Stimulated activated CD4-positive, alpha-beta T cell treated with anti-CD3 and anti-CD28 coated beads, Interleukin-1b, Interleukin-23, amount 100 ng/mL, for 48 hours (primary cell): ENCODE measurements around the gene ZBTB5.
"Not testable (repeated sequence)": the region's sequence is repeated elsewhere in the genome, so short reads cannot be mapped to it uniquely, and the experiment has no call there.

Experiments
- DNase-seq: peaks from one replicate; pipeline ENCODE4 v3.0.0-alpha.2; 2020

ZBTB5 gene, protein sequence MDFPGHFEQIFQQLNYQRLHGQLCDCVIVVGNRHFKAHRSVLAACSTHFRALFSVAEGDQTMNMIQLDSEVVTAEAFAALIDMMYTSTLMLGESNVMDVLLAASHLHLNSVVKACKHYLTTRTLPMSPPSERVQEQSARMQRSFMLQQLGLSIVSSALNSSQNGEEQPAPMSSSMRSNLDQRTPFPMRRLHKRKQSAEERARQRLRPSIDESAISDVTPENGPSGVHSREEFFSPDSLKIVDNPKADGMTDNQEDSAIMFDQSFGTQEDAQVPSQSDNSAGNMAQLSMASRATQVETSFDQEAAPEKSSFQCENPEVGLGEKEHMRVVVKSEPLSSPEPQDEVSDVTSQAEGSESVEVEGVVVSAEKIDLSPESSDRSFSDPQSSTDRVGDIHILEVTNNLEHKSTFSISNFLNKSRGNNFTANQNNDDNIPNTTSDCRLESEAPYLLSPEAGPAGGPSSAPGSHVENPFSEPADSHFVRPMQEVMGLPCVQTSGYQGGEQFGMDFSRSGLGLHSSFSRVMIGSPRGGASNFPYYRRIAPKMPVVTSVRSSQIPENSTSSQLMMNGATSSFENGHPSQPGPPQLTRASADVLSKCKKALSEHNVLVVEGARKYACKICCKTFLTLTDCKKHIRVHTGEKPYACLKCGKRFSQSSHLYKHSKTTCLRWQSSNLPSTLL

DNA sequence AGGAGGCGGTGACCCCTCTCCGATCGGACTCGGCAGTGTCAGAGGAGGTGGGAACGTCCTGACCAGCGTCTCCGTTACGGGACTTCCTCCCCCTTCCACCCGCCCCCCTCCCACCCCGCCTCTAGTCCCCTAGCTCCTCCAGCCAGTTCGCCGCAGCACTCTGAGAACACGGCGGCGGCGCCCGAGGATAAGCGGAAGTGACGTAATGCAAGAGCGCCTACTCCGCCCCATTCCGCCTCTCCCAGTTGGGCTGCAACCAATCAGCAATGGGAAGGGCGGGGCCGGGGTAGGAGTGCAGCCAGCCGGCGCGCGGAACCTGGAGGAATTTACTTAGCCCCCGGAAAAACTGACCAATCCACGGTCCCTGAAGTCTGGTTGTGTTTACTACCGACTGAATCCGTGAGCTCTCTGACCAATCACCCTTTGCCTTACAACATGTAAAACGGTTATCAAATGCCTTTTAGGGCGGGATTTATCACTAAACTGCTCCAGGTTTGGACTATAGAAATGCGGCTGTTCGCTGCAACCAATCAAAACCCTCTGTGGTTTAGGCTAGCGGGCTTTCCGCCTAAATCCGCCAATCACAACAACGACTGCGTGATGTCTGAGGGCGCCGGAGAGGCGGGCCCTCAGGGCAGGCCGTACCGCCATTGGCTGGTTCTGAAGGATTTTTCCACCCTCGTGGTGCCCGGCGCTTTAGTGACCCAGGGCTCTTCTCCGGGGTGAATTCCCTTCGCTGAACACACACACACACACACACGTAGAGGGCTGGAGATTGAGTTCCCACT, at the start of gene ZBTB5:
ZBTB5 (minus strand) TSS at position 202 of the 788 bp plus-strand sequence. CDS start 22,899 bp downstream, outside the sequence.
- DNase-seq: peak; percentile 99

DNA sequence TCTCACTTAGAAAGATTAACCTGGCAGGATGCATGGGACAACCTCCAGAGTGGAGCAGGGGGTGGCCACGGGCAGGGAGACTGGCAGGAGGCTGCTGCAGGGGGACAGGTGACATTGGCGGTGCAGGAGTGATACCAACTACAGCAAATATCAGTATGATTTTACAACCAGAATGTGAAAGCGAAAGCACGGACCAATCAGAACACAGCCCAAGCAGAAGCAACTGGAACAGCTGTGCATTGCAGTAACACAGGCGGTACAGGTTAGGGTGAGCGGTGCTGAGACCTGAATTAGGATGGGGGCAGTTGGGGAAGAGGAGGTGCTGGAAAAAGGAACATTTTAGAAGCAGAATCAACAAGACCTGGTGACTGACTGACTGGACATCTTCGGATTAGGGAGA, 49.7 kb upstream of the ZBTB5 start:
- no peak for DNase-seq

DNA sequence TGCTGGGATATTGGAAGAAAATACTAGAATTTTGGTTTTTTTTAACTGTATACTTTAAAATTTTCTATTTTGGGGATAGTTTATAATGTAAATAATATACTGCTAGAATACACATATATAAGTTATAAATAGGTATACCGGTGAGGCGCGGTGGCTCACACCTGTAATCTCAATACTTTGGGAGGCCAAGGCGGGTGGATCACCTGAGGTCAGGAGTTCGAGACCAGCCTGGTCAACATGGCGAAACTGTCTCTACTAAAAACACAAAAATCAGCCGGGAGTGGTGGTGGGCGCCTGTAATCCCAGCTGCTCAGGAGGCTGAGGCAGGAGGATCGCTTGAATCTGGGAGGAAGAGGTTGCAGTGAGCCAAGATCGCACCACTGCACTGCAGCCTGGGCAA, 49.2 kb upstream of the ZBTB5 start:
- not testable (repeated sequence) for DNase-seq

DNA sequence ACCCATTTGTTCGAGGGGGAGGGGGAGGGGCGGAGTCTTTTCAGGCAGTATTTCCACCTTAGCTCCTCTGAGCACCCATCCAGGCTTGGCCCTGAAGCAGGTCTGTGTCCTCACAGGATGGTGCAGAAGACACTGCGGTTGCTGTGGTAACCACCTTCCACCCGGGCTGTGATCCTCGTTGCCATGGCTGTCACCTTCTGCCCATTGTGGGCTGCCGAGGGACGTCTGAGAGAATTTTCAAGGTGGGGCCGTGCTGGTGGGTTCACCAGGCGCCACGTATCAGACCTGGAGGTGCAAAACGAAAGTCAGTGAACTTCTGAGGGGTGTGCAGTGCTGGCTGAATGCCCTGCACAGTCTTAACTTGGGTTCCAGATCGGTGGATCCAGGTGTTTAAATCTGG, 47.2 kb upstream of the ZBTB5 start:
- no peak for DNase-seq

DNA sequence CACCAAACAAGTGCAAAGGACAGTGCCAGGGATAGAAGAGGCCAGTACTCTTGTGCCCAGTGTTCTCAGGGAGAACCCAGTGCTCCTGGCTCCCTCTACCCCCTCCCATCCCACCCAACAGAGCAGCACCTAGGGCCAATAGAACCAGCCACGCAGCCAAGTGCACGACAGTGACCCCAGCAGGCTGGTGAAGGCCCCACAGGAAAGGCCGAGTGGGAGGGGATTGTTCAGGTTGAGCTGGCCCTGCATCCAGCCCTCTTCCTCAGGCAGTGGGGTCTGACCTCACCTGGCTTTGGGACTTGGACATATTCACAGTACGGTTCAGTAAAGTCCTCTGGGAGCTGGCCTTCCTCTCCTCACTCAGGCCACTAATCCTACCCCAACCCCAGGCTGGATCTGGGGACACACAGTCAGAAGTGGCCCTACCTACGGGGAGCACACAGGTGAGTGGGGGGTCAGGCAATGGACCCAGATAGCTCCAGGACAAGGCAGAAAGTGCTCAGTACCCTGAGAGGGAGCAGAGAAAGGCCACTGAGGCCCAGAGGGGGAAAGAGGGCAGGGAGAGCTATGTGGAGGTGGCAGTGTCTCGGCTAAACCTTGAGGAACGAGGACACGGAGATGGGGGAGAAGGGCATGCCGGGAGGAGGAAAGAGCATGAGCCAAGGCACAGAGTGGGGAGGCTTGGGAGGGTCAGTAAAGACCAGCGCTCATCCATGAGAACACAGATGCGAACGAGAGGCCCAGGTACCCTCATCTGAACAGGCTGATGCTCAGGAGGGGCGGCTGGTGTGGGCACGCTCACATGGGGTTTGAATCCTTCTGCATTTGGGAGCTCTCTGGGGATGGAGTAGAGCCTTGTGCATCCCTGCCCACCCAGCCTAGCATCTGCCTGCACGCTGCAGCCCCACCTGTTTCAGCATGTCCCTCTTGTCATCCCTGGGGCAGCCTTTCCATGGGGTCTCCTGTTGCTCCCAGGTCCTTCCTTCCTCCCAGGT, 46.1 kb upstream of the ZBTB5 start:
- no peak for DNase-seq

DNA sequence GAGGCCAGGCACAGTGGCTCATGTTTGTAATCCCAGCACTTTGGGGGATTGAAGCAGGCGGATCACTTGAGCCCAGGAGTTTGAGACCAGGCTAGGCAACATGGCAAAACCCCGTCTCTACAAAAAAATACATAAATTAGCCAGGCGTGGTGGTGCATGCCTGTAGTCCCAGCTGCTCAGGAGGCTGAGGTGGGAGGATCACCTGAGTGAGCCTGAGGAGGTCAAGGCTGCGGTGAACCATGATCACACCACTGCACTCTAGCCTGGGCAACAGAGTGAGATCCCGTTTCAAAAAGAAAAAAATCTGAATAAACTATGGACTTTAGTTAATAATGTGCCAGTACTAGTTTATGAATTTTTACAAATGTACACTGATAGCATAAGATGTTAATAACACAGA, 44.8 kb upstream of the ZBTB5 start:
- not testable (repeated sequence) for DNase-seq

DNA sequence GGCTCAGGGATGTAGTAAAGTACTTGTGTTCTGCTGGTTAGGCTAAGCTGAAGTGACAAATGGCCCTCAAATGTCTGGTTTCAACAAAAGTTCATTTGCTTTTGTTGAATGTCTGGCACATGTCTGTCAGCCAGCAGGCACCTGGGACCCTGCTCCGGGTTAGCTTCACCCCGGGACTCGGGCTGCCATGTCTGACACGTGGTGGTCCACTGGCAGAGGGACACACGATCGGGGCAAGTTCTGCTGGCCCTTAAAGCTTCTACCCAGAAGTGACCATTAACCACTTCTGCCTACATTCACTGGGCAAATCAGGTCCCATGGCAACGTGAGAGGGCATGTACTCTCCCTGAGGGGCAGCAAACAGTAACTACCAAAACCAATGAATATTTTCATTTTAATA, 44.3 kb upstream of the ZBTB5 start:
- DNase-seq: no peak

DNA sequence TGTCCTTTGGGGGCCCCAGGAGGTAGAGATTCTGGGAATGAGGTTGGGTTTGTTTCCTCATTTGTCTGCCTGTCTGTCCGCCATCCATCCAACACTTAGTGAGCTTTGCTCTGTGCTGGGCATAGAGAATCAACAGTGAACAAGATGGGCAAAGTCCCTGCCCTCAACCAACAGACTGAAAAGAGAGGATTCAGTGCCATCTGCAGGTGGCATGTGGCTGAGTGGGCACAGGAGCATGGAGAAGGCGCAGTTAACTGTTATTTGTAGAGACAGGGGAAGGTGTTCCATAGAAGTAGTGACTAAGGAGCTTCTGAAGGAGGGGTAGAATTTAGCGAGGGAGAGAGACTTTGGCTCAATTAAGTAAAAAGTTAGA, 43.6 kb upstream of the ZBTB5 start:
- no peak for DNase-seq

DNA sequence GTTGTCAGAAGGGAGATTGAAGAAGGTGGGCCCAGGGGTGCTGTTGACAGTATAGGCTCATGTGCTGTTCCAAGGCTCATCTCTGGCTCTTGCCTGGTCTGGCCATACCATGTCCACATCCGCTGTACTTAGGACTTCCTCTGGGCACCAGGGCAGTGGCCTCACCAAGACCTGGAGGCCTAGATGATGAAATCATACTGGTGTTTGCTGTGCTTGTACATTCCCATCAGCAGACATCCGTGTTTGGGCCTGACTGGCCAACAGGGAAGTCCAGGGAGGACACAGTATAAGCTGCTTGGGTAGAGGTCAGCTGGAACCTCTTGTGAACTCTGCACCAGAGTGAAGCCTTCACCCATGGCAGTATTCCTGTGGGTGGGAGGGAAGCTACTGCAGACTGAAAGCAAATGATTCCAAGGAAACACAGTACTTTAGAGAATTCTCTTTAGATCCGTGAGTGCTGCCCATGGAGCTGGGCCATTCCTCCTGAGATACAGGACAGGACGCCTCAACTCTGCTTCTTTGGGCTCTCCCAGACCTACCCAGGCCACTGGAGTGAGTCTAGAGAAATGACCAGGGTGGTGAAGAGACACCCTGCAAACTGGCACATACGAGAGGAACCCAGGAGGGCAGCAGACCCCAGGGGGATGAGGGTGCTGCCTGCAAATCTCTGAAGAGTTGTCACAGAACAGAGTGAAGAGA, 43.0 kb upstream of the ZBTB5 start:
- no peak for DNase-seq

DNA sequence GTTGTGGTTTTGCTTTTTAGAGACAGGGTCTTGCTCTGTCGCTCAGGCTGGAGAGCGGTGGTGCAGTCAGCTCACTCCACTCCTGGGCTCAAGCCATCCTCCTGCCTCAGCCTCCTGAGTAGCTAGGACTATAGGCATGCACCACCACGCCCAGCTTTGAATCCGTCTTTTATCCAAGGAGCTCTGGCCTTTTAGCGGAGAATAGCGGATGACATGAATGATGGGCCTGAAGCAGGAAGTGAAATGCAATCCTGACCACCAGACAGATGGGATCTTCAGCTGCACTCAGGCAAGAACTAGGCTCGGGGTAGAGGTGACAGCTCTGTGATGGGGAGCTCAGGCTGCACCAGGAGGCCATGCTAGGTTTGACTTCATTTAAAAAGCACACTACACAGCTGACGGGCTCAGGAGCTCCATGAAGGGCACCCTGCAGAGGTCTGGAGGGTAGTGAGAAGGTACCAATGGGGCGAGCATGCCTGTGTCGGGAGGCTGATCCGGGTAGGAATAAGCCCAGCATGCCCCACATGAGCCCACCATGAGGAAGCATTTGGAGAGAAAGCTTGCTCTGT, 42.4 kb upstream of the ZBTB5 start:
- no peak for DNase-seq

DNA sequence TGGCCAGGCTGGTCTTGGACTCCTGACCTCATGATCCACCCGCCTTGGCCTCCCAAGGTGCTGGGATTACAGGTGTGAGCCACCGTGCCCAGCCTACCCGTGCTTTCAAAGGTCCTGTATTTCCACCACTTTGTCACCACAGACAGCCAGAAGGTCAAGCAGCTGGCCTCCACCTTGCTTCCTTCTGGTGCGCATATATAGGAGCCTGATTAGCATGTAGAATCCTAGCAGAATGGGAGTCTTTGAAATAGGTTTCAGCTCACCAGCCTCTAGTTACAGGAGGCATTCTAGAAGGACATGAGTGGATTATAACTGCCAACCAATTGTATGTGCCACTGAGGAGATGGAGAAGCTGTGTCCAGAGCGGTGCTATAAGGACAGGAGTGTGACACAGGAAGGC, 39.4 kb upstream of the ZBTB5 start:
- no peak for DNase-seq

DNA sequence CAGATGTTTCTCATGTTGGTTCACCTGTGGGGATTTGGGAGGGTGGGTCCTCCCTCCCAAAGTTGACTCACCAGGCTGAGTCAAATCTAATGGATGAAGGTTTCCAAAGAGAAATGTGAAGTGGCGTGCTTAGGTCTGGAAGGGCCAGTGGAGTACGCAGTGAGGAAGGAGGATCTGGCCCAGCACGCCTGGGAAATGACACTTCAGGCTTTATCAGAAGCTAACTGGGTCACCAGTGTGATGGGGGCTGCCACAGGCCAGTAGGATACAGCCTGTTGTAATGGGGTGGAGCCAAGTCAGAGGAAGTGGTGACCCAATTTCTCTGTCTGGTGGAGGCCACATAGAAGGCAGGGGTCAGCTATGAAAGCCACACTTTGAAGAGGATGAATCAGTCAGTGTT, 38.5 kb upstream of the ZBTB5 start:
- DNase-seq: no peak

DNA sequence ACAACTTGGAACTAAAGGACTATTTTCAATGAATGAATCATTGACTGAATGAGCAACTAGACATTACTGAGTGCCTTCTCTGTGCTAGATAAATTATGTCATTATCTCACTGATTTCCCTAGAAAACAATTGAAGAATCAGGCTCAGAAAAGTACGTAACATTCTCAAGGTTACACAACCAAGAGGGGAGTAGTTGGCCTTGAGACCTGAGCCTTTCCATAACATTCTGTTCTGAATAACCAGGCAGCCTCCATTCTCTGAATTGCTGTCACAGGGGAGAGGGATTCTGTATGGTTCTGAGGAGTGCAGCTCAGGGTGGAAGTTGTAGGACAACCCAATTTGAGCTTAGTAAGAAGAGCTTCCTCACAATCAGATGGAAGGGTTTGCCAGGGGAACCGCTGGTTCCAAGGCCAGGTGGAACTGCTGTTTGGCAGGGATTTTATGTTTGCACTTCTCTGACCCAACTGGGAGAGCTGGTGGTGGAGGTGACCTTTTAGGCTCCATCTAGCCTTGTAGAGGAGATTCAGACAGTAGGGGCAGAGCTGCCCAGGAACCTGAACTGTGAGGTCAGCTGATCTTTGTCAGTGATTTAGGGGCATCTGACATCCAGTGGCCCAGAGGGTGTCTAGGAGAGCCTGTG, 36.8 kb upstream of the ZBTB5 start:
- no peak for DNase-seq

DNA sequence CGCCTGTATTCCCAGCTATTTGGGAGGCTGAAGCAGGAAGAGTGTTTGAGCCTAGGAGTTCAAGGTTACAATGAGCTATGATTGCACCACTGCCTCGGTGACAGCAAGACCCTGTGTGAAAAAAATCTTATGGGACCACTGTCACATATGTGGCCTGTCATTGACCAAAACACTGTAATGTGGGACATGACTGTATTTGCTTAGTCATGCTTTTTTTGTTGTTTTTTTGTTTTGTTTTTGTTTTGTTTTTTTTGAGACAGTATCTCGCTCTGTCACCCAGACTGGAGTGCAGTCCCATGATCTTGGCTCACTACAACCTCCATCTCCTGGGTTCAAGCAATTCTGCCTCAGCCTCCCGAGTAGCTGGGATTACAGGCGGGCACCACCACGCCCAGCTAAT, 34.0 kb upstream of the ZBTB5 start:
- DNase-seq: no peak

DNA sequence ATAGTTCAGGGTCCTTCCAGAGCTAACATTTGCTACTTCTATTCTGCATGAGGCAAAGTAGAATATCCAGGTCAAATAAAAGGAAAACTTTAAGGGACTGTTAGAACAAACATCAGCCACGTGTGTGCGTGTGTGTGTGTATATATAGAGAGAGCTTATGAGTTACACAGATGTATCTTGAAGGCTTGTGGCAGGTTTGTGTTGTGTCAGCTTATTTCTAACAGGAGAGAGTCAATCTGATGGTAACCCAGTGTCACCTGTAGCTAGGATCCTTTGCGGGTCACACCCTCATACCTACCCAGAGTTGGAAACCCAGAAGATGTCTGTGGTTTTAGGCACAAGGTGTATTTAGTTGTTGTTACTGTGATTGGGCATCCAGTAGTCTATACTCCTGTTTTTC, 33.2 kb upstream of the ZBTB5 start:
- DNase-seq: no peak

DNA sequence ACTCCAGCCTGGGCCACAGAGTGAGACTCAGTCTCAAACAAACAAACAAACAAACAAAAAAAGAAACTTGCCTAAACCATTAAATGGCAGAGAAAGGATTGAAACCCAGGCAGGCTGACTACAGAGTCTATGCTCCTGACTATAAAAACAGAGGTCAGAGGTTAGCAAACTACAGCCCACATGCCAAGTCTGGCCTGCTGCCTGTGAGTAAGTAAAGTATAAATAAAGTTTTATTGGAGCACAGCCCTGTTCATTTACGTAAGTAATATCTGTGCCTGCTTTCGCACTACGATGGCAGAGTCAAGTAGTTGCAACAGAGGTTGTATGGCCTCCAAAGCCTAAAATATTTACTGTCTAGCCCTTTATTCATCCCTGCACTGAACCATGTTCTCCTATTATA, 32.1 kb upstream of the ZBTB5 start:
- DNase-seq: no peak

DNA sequence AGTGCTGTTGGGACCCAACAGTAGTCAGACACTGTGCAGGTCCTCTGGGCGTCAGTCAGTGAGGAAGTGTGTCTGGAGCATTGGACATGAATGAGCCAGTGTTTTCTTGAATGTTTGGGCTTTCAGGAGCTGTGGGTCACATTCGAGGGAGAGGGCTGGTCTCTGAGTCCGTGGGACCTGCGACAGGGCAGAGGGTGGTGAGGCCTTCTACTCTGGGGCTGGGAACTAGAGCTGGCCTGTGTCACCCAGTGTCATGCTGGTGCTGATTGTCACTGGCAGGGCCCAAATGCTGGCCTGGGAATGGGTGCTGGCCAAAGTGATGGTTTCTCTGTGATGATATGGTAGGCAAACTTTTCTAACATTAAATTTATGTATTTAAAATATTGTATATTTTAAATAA, 30.8 kb upstream of the ZBTB5 start:
- no peak for DNase-seq

DNA sequence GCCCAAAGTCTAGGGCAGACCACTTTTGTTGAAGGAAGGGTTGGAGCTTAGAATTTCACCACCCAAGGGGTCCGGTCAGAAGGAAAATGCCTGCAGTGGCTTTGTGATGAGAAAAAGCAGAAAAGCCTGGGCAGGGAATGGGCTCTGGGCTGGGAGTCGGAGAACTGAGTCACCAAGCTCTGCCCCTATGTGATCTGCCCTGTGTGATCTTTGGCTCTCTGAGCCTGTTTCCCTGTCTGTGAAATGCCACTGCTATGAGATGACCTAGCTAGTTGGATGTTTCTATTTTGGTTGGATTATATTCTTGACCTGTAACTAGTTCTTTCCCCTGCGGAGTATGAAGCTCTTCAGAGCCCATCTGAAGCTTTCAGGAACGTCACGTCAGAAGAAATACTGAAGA, 30.3 kb upstream of the ZBTB5 start:
- no peak for DNase-seq

DNA sequence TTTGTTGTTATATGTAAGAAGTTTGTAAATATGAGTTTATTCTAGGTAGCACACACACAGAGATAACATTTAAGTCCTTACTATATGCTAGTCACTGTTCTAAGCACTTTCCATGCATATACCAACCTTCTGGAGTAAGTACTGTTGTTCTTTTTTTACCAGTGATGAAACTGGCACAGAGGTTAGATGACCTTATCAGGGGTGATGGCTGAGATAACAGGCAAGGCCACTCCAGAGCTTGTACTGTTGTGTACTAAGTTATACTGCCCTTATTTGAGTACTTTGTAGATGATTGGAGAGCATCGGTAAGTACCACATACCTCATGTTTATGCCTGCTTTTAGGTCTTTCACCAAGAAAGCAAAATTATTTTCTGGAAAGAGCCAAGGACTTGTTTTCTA, 26.7 kb upstream of the ZBTB5 start:
- DNase-seq: no peak

DNA sequence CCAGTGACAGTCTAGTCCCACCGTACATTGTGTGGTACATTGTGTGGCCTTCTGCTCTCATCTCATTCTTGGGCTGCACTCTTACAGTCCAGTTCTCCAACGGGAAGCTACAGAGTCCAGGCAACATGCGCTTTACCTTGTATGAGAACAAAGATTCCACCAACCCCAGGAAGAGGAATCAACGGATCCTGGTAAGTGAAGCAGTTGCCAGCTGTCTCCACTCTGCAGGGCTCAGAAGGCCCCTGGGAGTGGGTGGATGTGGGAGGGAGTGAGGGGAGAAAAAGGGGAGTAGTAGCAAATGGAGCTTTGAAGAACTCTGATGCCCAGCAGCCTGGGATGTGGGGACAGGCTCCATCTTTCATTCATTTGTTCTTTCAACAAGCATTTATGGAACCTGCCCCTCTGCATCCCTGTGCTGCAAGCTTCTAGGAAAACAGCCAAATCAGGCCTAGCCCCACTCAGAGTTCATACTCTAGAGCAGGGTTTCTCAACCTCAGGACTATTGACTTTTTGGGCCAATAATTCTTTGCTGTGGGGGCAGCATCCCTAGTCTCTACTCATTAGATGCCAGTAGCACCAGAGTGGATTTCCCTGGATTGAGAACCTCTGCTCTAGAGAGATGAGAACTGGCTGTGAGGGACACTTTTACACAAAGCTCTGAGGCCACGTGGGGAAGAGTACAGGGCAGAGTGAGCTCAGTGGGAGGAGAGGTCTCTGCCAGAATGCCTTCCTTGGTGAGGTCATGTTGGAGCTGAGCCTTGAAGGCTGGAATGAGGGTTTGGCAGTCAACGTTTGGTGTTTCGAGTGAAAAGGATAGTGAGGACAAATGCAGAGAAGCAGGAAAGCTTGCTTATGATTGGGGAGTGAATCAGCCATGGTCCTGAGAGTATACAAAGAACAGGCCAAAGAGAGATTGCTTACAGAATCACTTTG, 21.6 kb upstream of the ZBTB5 start:
- no peak for DNase-seq
